WERI-Rb-1 (cell line): ENCODE measurements around the gene INF2.

ENCODE experiments used
- DNase-seq: peaks from one replicate; pipeline ENCODE4 v3.0.0-alpha.2; 2020
- H3K27ac ChIP-seq: fragments of 250-450 bp; sonication (Bioruptor Pico); 2 replicates; pipeline ENCODE4 v1.5.1; 2020; ENCODE audit warnings: mild to moderate bottlenecking, moderate library complexity
- H3K27me3 ChIP-seq: fragments of 250-450 bp; sonication (Bioruptor Pico); 2 replicates; pipeline ENCODE4 v1.5.1; 2021; ENCODE audit warnings: mild to moderate bottlenecking, low read depth, moderate library complexity; ENCODE audit not compliant: insufficient read depth, severe bottlenecking
- H3K36me3 ChIP-seq: fragments of 250-450 bp; sonication (Bioruptor Pico); 2 replicates; pipeline ENCODE4 v1.5.1; 2020; ENCODE audit warnings: mild to moderate bottlenecking, moderate library complexity
- H3K4me3 ChIP-seq: 2 replicates; pipeline ENCODE4 v1.5.1; 2011; ENCODE audit warnings: low read depth, mild to moderate bottlenecking, control low read depth, low read length
- H3K9me3 ChIP-seq: fragments of 250-450 bp; sonication (Bioruptor Pico); 2 replicates; pipeline ENCODE4 v1.5.1; 2021; ENCODE audit warnings: mild to moderate bottlenecking, moderate library complexity; ENCODE audit not compliant: severe bottlenecking
- TF ChIP-seq, protein P1 (sequence below): IDR thresholded peaks from 2 replicates; pipeline ENCODE4 v1.5.1; 2011; ENCODE audit warnings: low read depth, mild to moderate bottlenecking, control low read depth, inconsistent platforms, low read length

Gene INF2

GRCh38 chr14:104673481-104673880, 15.9 kb upstream of the INF2 start:
- TF ChIP-seq, protein P1, sequence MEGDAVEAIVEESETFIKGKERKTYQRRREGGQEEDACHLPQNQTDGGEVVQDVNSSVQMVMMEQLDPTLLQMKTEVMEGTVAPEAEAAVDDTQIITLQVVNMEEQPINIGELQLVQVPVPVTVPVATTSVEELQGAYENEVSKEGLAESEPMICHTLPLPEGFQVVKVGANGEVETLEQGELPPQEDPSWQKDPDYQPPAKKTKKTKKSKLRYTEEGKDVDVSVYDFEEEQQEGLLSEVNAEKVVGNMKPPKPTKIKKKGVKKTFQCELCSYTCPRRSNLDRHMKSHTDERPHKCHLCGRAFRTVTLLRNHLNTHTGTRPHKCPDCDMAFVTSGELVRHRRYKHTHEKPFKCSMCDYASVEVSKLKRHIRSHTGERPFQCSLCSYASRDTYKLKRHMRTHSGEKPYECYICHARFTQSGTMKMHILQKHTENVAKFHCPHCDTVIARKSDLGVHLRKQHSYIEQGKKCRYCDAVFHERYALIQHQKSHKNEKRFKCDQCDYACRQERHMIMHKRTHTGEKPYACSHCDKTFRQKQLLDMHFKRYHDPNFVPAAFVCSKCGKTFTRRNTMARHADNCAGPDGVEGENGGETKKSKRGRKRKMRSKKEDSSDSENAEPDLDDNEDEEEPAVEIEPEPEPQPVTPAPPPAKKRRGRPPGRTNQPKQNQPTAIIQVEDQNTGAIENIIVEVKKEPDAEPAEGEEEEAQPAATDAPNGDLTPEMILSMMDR = no peak
- Histone ChIP-seq H3K27me3 (no peaks in the 10 kb centered on the region), H3K27ac (no peak overlapping the region)

GRCh38 chr14:104675447-104675846, 14.0 kb upstream of the INF2 start:
- no peak overlapping the region for H3K4me3 ChIP-seq
- H3K9me3 ChIP-seq = peaks cover 2% of the 10 kb centered on the region
- H3K36me3 ChIP-seq = no peaks in the 10 kb centered on the region
- H3K27me3 ChIP-seq = no peaks in the 10 kb centered on the region
- DNase-seq = no peak
- no peak overlapping the region for H3K27ac ChIP-seq
- TF ChIP-seq, protein P1 = no peak

More at GRCh38 chr14:104673481-104673880, 15.9 kb upstream of the INF2 start:
- Histone ChIP-seq H3K9me3 (peaks cover 2% of the 10 kb centered on the region), H3K36me3 (no peaks in the 10 kb centered on the region), H3K4me3 (no peak overlapping the region)
- DNase-seq = no peak

DNA sequence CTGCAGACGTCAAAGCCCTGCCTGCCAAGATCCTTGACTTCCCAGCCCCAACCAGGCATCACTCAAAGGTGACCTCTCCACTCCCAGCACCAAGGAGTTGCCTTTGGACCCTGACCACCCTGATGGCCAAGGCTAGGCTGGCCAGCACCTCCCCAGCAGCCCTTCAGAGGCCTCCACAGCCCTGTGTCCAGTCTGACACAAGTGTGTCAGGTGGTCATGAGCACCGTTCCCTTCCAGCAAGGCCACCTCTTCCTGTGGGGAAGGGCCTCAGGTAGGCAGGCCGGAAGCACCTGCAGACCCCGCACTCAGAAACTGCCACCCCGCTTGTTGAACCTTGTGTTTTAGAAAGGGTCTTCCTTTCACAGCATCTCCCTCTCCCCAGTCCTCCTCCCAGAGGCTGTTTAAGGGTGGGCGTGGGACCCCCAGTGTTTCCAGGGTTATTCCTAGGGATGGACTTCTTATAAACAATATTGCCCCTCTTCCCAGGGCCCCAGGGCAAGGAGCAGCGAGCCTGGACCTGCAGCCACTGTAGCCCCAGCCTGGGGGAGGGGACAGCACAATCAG, 13.2 kb upstream of the INF2 start:
- Histone ChIP-seq H3K4me3 (no peak overlapping the region; the same call in 1 of the 2 replicates), H3K36me3 (no peaks in the 10 kb centered on the region), H3K9me3 (peaks cover 2% of the 10 kb centered on the region), H3K27me3 (no peaks in the 10 kb centered on the region), H3K27ac (peak overlapping the region; percentile 100)
- DNase-seq = peak; percentile 8
- TF ChIP-seq, protein P1 = no peak

DNA sequence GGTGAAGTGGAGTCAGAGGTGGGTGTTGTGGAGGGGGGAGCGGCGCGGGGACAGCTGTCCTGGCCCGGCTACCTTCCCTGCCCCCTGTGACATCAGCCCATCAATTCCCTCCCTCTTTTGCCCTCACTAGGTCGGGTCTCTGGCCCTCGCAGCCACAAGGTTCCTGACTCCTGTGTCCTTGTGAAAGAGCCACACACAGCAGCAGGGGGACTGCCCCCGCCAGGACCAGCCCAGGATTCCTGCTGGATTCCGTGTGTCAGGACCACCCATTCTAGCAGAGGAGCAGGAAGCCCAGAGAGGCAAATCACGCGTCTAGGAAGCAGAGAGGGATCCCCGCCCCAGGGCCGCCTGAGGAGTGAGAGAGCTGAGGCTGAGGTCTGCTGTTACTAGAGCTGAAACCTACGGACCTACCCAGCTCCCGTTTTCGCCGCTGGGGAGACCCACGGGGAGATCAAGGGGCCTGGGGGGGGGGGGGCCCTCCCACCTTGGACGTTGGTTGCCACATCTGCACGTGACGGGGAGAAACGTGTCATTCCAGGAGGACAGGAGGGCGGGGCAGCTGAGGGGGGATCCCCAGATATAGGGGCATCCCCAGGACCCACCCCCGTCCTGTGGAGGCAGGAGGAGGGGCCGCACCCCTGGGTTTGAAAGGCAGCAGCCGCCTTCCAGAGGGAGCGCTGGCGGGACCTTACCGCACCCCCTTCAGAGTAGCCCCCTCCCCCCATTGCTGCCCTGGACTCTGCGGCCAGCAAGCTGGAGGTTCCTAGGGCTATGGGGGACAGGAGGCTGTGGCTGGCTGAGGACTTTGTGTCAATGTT, 12.5 kb upstream of the INF2 start:
- Histone ChIP-seq H3K36me3 (no peaks in the 10 kb centered on the region), H3K9me3 (peaks cover 2% of the 10 kb centered on the region), H3K27ac (peak overlapping the region; percentile 100), H3K4me3 (peak overlapping the region; percentile 49), H3K27me3 (no peaks in the 10 kb centered on the region)
- TF ChIP-seq, protein P1 = no peak
- DNase-seq = peak; percentile 89

DNA sequence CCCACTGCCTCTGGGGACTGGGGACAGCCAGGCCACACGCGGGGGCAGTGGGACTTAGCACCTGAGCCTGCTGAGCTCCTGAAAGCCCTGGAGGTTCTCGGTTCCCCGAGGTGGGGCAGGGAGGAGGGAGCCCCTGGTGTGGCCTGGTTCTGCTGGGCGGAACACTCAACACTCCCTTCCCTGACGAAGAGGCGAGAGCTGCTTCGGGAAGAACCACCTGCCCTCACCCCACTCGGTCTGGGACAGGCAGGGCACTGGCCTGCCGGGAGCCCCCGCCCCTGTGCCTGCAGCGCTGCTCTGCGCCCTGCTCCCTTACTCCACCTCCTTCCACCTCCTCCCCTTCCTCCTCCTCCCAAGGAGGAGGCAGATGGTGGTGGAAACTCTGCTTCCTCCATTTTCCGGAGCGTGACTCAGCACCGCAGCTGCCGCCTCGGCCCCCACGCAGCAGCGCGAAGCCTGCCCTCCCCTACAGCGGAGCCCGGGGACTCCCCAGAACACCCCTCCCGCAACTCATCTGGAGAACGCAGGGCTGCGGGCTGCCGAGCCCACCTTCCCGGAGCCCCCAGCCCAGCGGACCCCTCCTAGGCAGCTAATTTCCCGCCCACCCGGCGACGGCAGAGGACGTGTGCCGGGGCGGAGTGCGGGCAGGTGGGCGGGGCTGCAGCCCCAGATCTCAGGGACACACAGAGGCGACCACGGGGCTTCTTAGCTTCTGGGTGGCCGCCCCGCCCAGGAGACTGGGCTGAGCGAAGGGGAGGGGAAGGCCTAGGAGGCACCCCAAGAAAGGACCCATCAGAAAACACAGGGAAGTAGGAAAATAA, 11.7 kb upstream of the INF2 start:
- H3K9me3 ChIP-seq = peaks cover 2% of the 10 kb centered on the region
- no peaks in the 10 kb centered on the region for H3K36me3 ChIP-seq
- peak overlapping the region; percentile 100 for H3K27ac ChIP-seq
- TF ChIP-seq, protein P1 = no peak
- no peaks in the 10 kb centered on the region for H3K27me3 ChIP-seq
- peak overlapping the region; percentile 49 for H3K4me3 ChIP-seq
- peak; percentile 90 for DNase-seq
